WERI-Rb-1 (cell line): ENCODE measurements around the gene CBL.

Source experiments
- DNase-seq: peaks from one replicate; pipeline ENCODE4 v3.0.0-alpha.2; 2020
- H3K27ac ChIP-seq: fragments of 250-450 bp; sonication (Bioruptor Pico); 2 replicates; pipeline ENCODE4 v1.5.1; 2020; ENCODE audit warnings: mild to moderate bottlenecking, moderate library complexity
- H3K27me3 ChIP-seq: fragments of 250-450 bp; sonication (Bioruptor Pico); 2 replicates; pipeline ENCODE4 v1.5.1; 2021; ENCODE audit warnings: mild to moderate bottlenecking, low read depth, moderate library complexity; ENCODE audit not compliant: insufficient read depth, severe bottlenecking
- H3K36me3 ChIP-seq: fragments of 250-450 bp; sonication (Bioruptor Pico); 2 replicates; pipeline ENCODE4 v1.5.1; 2020; ENCODE audit warnings: mild to moderate bottlenecking, moderate library complexity
- H3K4me3 ChIP-seq: 2 replicates; pipeline ENCODE4 v1.5.1; 2011; ENCODE audit warnings: low read depth, mild to moderate bottlenecking, control low read depth, low read length
- H3K9me3 ChIP-seq: fragments of 250-450 bp; sonication (Bioruptor Pico); 2 replicates; pipeline ENCODE4 v1.5.1; 2021; ENCODE audit warnings: mild to moderate bottlenecking, moderate library complexity; ENCODE audit not compliant: severe bottlenecking
- CTCF ChIP-seq: IDR thresholded peaks from 2 replicates; pipeline ENCODE4 v1.5.1; 2011; ENCODE audit warnings: low read depth, mild to moderate bottlenecking, control low read depth, inconsistent platforms, low read length

CBL gene

GRCh38 chr11:119337581-119338317 is 131.6 kb downstream of the CBL start:
- H3K4me3 ChIP-seq = no peak overlapping the region
- H3K27me3 ChIP-seq = peaks cover 25% of the 10 kb centered on the region
- DNase-seq = no peak
- H3K36me3 ChIP-seq = no peaks in the 10 kb centered on the region
- H3K27ac ChIP-seq = no peak overlapping the region
- no peak for TF ChIP-seq CTCF
- no peaks in the 10 kb centered on the region for H3K9me3 ChIP-seq

- peak; percentile 82 for DNase-seq
- H3K9me3 ChIP-seq = no peaks in the 10 kb centered on the region
- TF ChIP-seq CTCF = peak; percentile 67
- peaks cover 25% of the 10 kb centered on the region for H3K27me3 ChIP-seq
- H3K4me3 ChIP-seq = peak overlapping the region; percentile 13
- no peak overlapping the region for H3K27ac ChIP-seq
- no peaks in the 10 kb centered on the region for H3K36me3 ChIP-seq
Measured at GRCh38 chr11:119338318-119338890, 132.3 kb downstream of the CBL start.

- H3K27ac ChIP-seq = no peak overlapping the region
Measured at GRCh38 chr11:119338965-119339588, 132.9 kb downstream of the CBL start.

GRCh38 chr11:119339589-119340334 is 133.6 kb downstream of the CBL start:
- Histone ChIP-seq H3K27me3 (peaks cover 25% of the 10 kb centered on the region), H3K36me3 (no peaks in the 10 kb centered on the region), H3K9me3 (no peaks in the 10 kb centered on the region), H3K4me3 (peak overlapping the region; percentile 44), H3K27ac (no peak overlapping the region)
- TF ChIP-seq CTCF = peak; percentile 89
- peak; percentile 76 for DNase-seq

More at GRCh38 chr11:119338965-119339588, 132.9 kb downstream of the CBL start:
- peak overlapping the region; percentile 13 for H3K4me3 ChIP-seq
- no peaks in the 10 kb centered on the region for H3K9me3 ChIP-seq
- H3K36me3 ChIP-seq = no peaks in the 10 kb centered on the region
- peaks cover 25% of the 10 kb centered on the region for H3K27me3 ChIP-seq
- TF ChIP-seq CTCF = no peak
- no peak for DNase-seq

GRCh38 chr11:119340335-119341221 is 134.4 kb downstream of the CBL start, which contains the start of gene C1QTNF5:
Gene C1QTNF5 (minus strand): TSS chr11:119340883. CDS start chr11:119340397, 486 bp downstream.
- Histone ChIP-seq H3K27me3 (peaks cover 25% of the 10 kb centered on the region), H3K9me3 (no peaks in the 10 kb centered on the region), H3K27ac (no peak within 1 kb of the TSS), H3K4me3 (peak within 1 kb of the TSS; percentile 44), H3K36me3 (no peaks in the 10 kb centered on the region)
- DNase-seq = no peak
- no peak for TF ChIP-seq CTCF
